Right atrium auricular region (tissue), 2 donors: ENCODE results near the gene GRAMD2A. TPM values are rescaled to one million over a fixed set of nuclear protein-coding genes. Genes with fewer than 3 reads are reported as not detected.
"Not testable (repeated sequence)": the region's sequence is repeated elsewhere in the genome, so short reads cannot be mapped to it uniquely, and the experiment has no call there.

Experiments
- DNase-seq: peaks from one replicate; pipeline ENCODE4 v3.0.0-alpha.2; 2019; ENCODE audit warnings: low spot score
- H3K27ac ChIP-seq, 2 donors: fragments of 200-600 bp; sonication (generic); 1 replicate in 1 of 2; 2 replicates in 1 of 2; pipeline ENCODE4 v1.5.1; 2016 to 2019
- H3K27me3 ChIP-seq, 2 donors: fragments of 200-600 bp; sonication (generic); one replicate each; pipeline versions ENCODE4 v1.5.1 to v1.6.0; 2017 to 2019
- H3K36me3 ChIP-seq: fragments of 200-600 bp; sonication (generic); one replicate; pipeline ENCODE4 v1.5.1; 2016
- H3K4me1 ChIP-seq, 2 donors: fragments of 200-600 bp; sonication (generic); one replicate each; pipeline versions ENCODE4 v1.5.1 to v1.6.0; 2017 to 2019
- H3K4me3 ChIP-seq, 2 donors: fragments of 200-600 bp; sonication (generic); 1 replicate in 1 of 2; 2 replicates in 1 of 2; pipeline ENCODE4 v1.5.1; 2017 to 2019; ENCODE audit warnings: mild to moderate bottlenecking in 1 of 2, moderate library complexity in 1 of 2
- H3K9me3 ChIP-seq, 2 donors: fragments of 200-600 bp; sonication (generic); one replicate each; pipeline ENCODE4 v1.5.1; 2019
- CTCF ChIP-seq, 2 donors: fragments of 200-600 bp; sonication (generic); IDR thresholded peaks; one replicate each; pipeline ENCODE4 v1.5.1; 2019; ENCODE audit warnings: antibody characterized with exemption in 2 of 2
- total RNA-seq, 2 donors: library from RNA; depleted of rRNA; stranded (reverse); fragments of >200 nt; gene quantifications; one replicate each; pipeline ENCODE4 v1.1.0, GENCODE V29; 2016

The GRAMD2A gene
- total RNA-seq, 2 donors from 2014 or later: 0.83 TPM; not detected in 1

DNA sequence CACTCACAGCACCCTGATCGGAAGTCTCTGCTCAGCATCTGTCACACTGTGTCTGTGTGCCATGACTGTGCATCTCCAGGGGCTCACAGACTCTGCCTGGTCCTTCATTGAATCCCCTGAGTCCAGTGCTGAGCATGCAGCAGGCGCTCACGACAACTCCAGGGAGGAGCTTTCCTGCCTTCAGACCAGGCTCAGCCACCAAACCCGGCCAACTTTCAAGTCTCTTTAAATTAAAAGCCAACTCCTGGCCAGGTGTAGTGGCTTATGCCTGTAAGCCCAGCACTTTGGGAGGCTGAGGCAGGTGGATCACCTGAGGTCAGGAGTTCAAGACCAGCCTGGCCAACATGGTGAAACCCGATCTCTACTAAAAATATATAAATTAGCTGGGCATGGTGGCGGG is 24.2 kb downstream of the GRAMD2A start:
- peaks cover 0 to 10% of the 10 kb centered on the region in 2 donors for H3K4me1 ChIP-seq
- TF ChIP-seq CTCF (IDR thresholded peaks at IDR 0.05): no peak
- H3K36me3 ChIP-seq: no peaks in the 10 kb centered on the region
- no peaks in the 10 kb centered on the region for H3K27me3 ChIP-seq
- DNase-seq: no peak
- H3K4me3 ChIP-seq: no peak overlapping the region
- no peaks in the 10 kb centered on the region for H3K9me3 ChIP-seq
- no peak overlapping the region for H3K27ac ChIP-seq

DNA sequence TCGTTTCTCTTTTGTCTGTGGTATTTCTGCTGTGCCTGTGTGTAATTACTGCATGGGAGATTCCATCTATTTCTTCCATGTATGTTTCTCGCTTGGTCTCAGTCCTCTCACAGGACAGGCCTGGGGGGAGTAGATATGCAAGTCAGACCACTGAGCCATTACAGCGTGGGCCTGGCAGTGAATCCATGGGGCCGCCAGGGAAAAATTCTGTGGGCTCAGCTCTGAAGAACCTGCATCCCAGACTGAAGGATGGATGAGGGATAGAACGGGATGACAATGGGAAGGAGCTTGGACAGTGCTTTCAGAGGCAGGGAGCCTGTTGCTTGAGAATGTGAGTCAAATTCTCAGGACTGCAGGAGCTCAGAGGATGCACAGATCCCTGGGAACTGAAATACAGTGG is 24.8 kb downstream of the GRAMD2A start:
- H3K4me3 ChIP-seq: no peak overlapping the region
- no peaks in the 10 kb centered on the region for H3K36me3 ChIP-seq
- peaks cover 0 to 15% of the 10 kb centered on the region in 2 donors for H3K4me1 ChIP-seq
- no peak for DNase-seq
- H3K27ac ChIP-seq: no peak overlapping the region
- TF ChIP-seq CTCF (IDR thresholded peaks at IDR 0.05): no peak
- H3K27me3 ChIP-seq: no peaks in the 10 kb centered on the region
- no peaks in the 10 kb centered on the region for H3K9me3 ChIP-seq

GRCh38 chr15:72171978-72172377 is 25.6 kb downstream of the GRAMD2A start:
- not testable (repeated sequence) for DNase-seq, H3K27me3 ChIP-seq, H3K27ac ChIP-seq, H3K9me3 ChIP-seq, H3K4me3 ChIP-seq, H3K36me3 ChIP-seq
- peaks cover 0 to 15% of the 10 kb centered on the region in 2 donors for H3K4me1 ChIP-seq

DNA sequence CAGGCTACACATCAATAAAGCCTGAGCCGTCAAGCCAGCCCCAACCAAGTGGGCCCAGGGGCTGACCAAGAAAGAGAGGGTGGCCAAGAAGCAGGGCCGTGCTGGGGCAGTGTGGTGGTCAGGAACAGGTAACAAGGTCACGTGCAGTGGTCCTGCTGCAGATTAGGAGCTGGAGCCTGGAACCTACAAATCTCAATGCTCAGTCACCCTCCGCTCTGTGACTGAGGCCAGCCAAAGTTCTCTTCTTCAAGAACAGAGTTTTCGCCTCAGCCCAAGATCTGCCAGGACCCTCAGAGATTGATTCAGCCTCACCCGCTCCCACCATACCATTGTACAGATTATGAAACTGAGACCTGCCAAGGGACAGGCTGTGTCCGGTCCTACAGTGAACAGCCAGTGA is 26.9 kb downstream of the GRAMD2A start:
- H3K9me3 ChIP-seq: no peaks in the 10 kb centered on the region
- no peaks in the 10 kb centered on the region for H3K36me3 ChIP-seq
- no peaks in the 10 kb centered on the region for H3K27me3 ChIP-seq
- no peak overlapping the region for H3K4me3 ChIP-seq
- DNase-seq: no peak
- H3K4me1 ChIP-seq: peaks cover 0 to 15% of the 10 kb centered on the region in 2 donors
- H3K27ac ChIP-seq: no peak overlapping the region
- TF ChIP-seq CTCF (IDR thresholded peaks at IDR 0.05): no peak

DNA sequence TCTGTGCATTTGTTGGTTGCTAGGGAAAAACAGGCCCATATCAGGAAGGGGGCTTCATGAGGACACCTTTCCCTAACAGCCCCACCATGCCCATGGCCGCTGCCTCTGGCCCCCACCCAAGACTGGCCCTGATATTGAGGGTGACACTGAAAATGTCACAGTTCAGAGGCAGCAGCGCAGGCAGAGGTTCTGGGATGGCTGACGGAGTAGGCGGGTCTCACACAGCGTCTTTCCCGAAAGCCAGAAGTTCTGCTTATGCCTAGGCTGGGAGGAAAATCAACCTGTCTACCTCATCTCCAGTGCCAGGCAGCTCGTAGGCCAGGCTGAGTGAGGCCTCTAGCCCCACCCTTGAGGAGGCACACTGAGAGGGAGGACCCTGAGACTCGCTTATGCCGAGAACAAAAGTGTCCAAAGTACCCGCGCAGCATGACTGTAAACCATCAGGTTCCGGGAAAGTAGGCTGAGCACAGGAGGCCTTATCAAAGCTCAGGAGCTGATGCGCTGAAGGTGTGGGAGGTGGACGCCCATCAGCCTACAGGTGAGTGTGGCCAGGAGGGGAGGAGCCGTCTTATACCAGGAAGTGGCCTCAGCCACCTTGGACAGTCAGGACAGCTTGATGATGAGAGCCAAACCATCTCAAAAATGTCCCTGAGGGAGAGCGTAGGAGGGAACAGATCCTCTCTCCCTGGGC is 27.5 kb downstream of the GRAMD2A start:
- TF ChIP-seq CTCF (IDR thresholded peaks at IDR 0.05): no peak
- DNase-seq: no peak
- no peak overlapping the region for H3K4me3 ChIP-seq
- no peaks in the 10 kb centered on the region for H3K36me3 ChIP-seq
- no peaks in the 10 kb centered on the region for H3K27me3 ChIP-seq
- H3K9me3 ChIP-seq: no peaks in the 10 kb centered on the region
- peaks cover 0 to 15% of the 10 kb centered on the region in 2 donors for H3K4me1 ChIP-seq
- no peak overlapping the region for H3K27ac ChIP-seq

GRCh38 chr15:72169236-72169920 is 28.2 kb downstream of the GRAMD2A start:
- Histone ChIP-seq H3K27ac (no peak overlapping the region), H3K4me1 (peaks cover 0 to 15% of the 10 kb centered on the region in 2 donors), H3K9me3 (no peaks in the 10 kb centered on the region), H3K36me3 (no peaks in the 10 kb centered on the region), H3K27me3 (no peaks in the 10 kb centered on the region), H3K4me3 (no peak overlapping the region)
- no peak for TF ChIP-seq CTCF (IDR thresholded peaks at IDR 0.05)
- no peak for DNase-seq
